Esophagus muscularis mucosa (tissue), 4 donors: Measurements from ENCODE around the gene SERPINE1. TPM values are rescaled to one million over a fixed set of nuclear protein-coding genes. Genes with fewer than 3 reads are reported as not detected.

ENCODE experiments used
- DNase-seq: peaks from one replicate; pipeline ENCODE4 v3.0.0-alpha.2; 2017; ENCODE audit errors: extremely low spot score
- H3K27ac ChIP-seq, 4 donors: fragments of 200-600 bp; sonication (generic); replicated peaks in 1 of 4; 1 replicate in 3 of 4; 2 replicates in 1 of 4; pipeline ENCODE4 v1.5.1; 2016 to 2019; ENCODE audit warnings: mild to moderate bottlenecking in 1 of 4
- H3K27me3 ChIP-seq, 4 donors: fragments of 200-600 bp; sonication (generic); one replicate each; pipeline versions ENCODE4 v1.5.1 to v1.6.0; 2016 to 2019
- H3K36me3 ChIP-seq, 4 donors: fragments of 200-600 bp; sonication (generic); one replicate each; pipeline ENCODE4 v1.5.1; 2016 to 2019
- H3K4me1 ChIP-seq, 4 donors: fragments of 200-600 bp; sonication (generic); one replicate each; pipeline ENCODE4 v1.5.1; 2016 to 2019
- H3K4me3 ChIP-seq, 4 donors: fragments of 200-600 bp; sonication (generic); 1 replicate in 2 of 4; 2 replicates in 2 of 4; pipeline ENCODE4 v1.5.1; 2016 to 2019; ENCODE audit warnings: mild to moderate bottlenecking in 4 of 4, moderate library complexity in 1 of 4
- H3K9me3 ChIP-seq, 4 donors: fragments of 200-600 bp; sonication (generic); 1 replicate in 3 of 4; 2 replicates in 1 of 4; pipeline ENCODE4 v1.5.1; 2016 to 2019
- CTCF ChIP-seq, 3 experiments: fragments of 200-600 bp in 2 of 3; fragments of 450-650 bp in 1 of 3; sonication (generic) in 2 of 3; IDR thresholded peaks; one replicate each; pipeline ENCODE4 v1.5.1; 2017 to 2019; ENCODE audit warnings: antibody characterized with exemption in 3 of 3, mild to moderate bottlenecking in 2 of 3, moderate library complexity in 1 of 3
- EP300 ChIP-seq: sonication (generic); formaldehyde crosslinking; IDR thresholded peaks from one replicate; pipeline ENCODE4 v1.6.1; 2017; ENCODE audit warnings: antibody characterized with exemption
- POLR2A ChIP-seq: fragments of 450-650 bp; IDR thresholded peaks from one replicate; pipeline ENCODE4 v1.6.1; 2017; ENCODE audit warnings: antibody characterized with exemption, moderate library complexity, mild to moderate bottlenecking, low read depth
- POLR2AphosphoS5 ChIP-seq, 2 donors: sonication (generic); formaldehyde crosslinking; IDR thresholded peaks; one replicate each; pipeline ENCODE4 v1.6.1; 2017; ENCODE audit warnings: antibody characterized with exemption in 2 of 2
- WGBS: methylation state at CpG from one replicate; pipeline ENCODE4 v1.1.5; 2018; 5-methylcytosine and 5-hydroxymethylcytosine counted together
- intact Hi-C: fragments of 100-400 bp; cut with DNase I; formaldehyde crosslinking; loops from one replicate; pipeline ENCODE4 v1.15.1; 2023
- total RNA-seq, 4 donors: library from RNA; depleted of rRNA; stranded (reverse); fragments of >200 nt; gene quantifications; one replicate each; pipeline versions ENCODE4 v1.1.0 to v1.2.1, GENCODE V29; 2016

Gene SERPINE1
- total RNA-seq, 4 donors from 2014 or later, result 9.4 to 54.2 (median 18.2) TPM

- TF ChIP-seq POLR2AphosphoS5 (IDR thresholded peaks at IDR 0.05) (no peak), POLR2A (no peak), EP300 (no peak), CTCF (IDR thresholded peaks at IDR 0.05) (no peak)
- intact Hi-C loops, result no loop called here
- peaks cover 7 to 14% (median 12%) of the 10 kb centered on the region in 4 donors for H3K4me1 ChIP-seq
- no peaks in the 10 kb centered on the region for H3K9me3 ChIP-seq
- no peak for DNase-seq
- H3K36me3 ChIP-seq, result peaks cover 0 to 43% (median 2%) of the 10 kb centered on the region in 4 donors
- no peak overlapping the region for H3K4me3 ChIP-seq
- no peak overlapping the region for H3K27ac ChIP-seq
- H3K27me3 ChIP-seq, result no peaks in the 10 kb centered on the region
- 89% methylated on average over 15 of the region's 15 CpGs for WGBS
Observed at GRCh38 chr7:101133621-101134398, 6.9 kb downstream of the SERPINE1 start.

- Histone ChIP-seq H3K36me3 (peaks cover 0 to 43% (median 2%) of the 10 kb centered on the region in 4 donors), H3K27me3 (no peaks in the 10 kb centered on the region), H3K4me3 (no peak overlapping the region), H3K9me3 (no peaks in the 10 kb centered on the region), H3K4me1 (peaks cover 7 to 14% (median 13%) of the 10 kb centered on the region in 4 donors), H3K27ac (no peak overlapping the region)
- DNase-seq, result no peak
- no peak for TF ChIP-seq EP300
- no peak for TF ChIP-seq POLR2AphosphoS5 (IDR thresholded peaks at IDR 0.05)
- intact Hi-C loops, result no loop called here
- WGBS, result 88% methylated on average over 6 of the region's 6 CpGs
Observed at GRCh38 chr7:101134399-101134980, 7.6 kb downstream of the SERPINE1 start.

GRCh38 chr7:101137651-101138212 lies 10.8 kb downstream of the SERPINE1 start:
- intact Hi-C loops, result loop anchor here (1.0 kb wide), 1 partner anchor 43 kb away; no protein-coding TSS in a partner anchor
- TF ChIP-seq POLR2AphosphoS5 (IDR thresholded peaks at IDR 0.05) (no peak), POLR2A (no peak), CTCF (IDR thresholded peaks at IDR 0.05) (no peak), EP300 (no peak)
- Histone ChIP-seq H3K4me3 (peak overlapping the region in 2 of 4 donors; percentile 22 to 33), H3K4me1 (peaks cover 7 to 14% (median 13%) of the 10 kb centered on the region in 4 donors), H3K27ac (peak overlapping the region; percentile 42 to 62 (median 50)), H3K9me3 (no peaks in the 10 kb centered on the region), H3K36me3 (peaks cover 0 to 20% (median 2%) of the 10 kb centered on the region in 4 donors), H3K27me3 (peaks cover 0 to 8% (median 0%) of the 10 kb centered on the region in 4 donors)
- WGBS, result 71% methylated on average over 6 of the region's 9 CpGs
- DNase-seq, result no peak

GRCh38 chr7:101138213-101138870 lies 11.4 kb downstream of the SERPINE1 start:
- Histone ChIP-seq H3K4me3 (peak overlapping the region in 3 of 4 donors; percentile 22 to 33 (median 26)), H3K27ac (peak overlapping the region; percentile 42 to 62 (median 50)), H3K27me3 (peaks cover 0 to 10% (median 0%) of the 10 kb centered on the region in 4 donors), H3K36me3 (peaks cover 0 to 20% (median 2%) of the 10 kb centered on the region in 4 donors), H3K4me1 (peaks cover 7 to 14% (median 13%) of the 10 kb centered on the region in 4 donors), H3K9me3 (no peaks in the 10 kb centered on the region)
- TF ChIP-seq CTCF (IDR thresholded peaks at IDR 0.05) (peak; percentile 81 to 88 (median 86)), EP300 (no peak), POLR2AphosphoS5 (IDR thresholded peaks at IDR 0.05) (peak; percentile 50 to 71), POLR2A (no peak)
- WGBS, result 5% methylated on average over 13 of the region's 16 CpGs
- peak; percentile 96 for DNase-seq
- intact Hi-C loops, result loop anchor here (1.0 kb wide), 1 partner anchor 44 kb away; no protein-coding TSS in a partner anchor
